Measurements from ENCODE around the gene PLCL2. TPM values are rescaled to one million over a fixed set of nuclear protein-coding genes. Genes with fewer than 3 reads are reported as not detected.

Gene PLCL2
- total and polyA plus RNA-seq, 5 donors from 2014 or later: 27.1 to 42.9 (median 33.5) TPM

- DNase-seq (no peak), ATAC-seq (ENCODE audit: low read depth in 2 of 2) (no peak)
- Histone ChIP-seq H3K9me3 (ENCODE audit: control insufficient read depth in 2 of 2, low read length in 2 of 2) (no peaks in the 10 kb centered on the region), H3K4me3 (ENCODE audit: low read depth, low read length) (no peak overlapping the region), H3K27me3 (ENCODE audit: control insufficient read depth, insufficient read depth, low read length) (no peaks in the 10 kb centered on the region), H3K27ac (ENCODE audit: insufficient read depth, low read length, poor library complexity, severe bottlenecking) (no peak overlapping the region), H3K4me1 (ENCODE audit: control insufficient read depth, insufficient read depth, low read length, poor library complexity, severe bottlenecking) (peaks cover 4% of the 10 kb centered on the region), H3K36me3 (ENCODE audit: control insufficient read depth, insufficient read depth, low read length) (peaks cover 8% of the 10 kb centered on the region)
- peak overlapping the region in 2 of 3 donors; percentile 21 to 55 for H3K27ac Mint-ChIP-seq
- peak overlapping the region in 1 of 4 donors; percentile 29 for H3K4me3 Mint-ChIP-seq
- H3K9me3 Mint-ChIP-seq: no peaks in the 10 kb centered on the region
- H3K36me3 Mint-ChIP-seq: peaks cover 22% of the 10 kb centered on the region
- H3K4me1 Mint-ChIP-seq: peaks cover 21 to 75% (median 53%) of the 10 kb centered on the region in 4 donors
- no peaks in the 10 kb centered on the region for H3K27me3 Mint-ChIP-seq
These were observed 140.9 kb downstream of the PLCL2 start for GRCh38 chr3:17025594-17026139.

DNA sequence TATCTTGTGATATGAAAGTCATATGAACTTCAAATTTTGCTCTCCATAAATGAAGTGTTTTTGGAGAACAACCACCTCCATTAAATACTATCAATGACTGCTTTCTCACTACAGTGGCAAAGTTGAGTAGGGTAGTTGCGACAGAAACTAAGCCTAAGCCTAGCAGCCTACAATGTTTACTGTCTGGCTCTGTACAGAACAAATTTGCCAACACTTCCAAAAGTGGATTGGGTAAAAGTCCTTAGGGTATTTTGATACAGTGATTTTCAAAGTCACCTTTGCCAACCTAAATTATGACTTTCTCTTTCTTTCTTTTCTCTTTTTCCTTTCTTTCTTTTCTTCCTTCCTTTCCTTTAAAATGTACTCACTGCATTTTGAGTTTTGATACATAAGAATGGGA, 142.6 kb downstream of the PLCL2 start:
- H3K4me1 Mint-ChIP-seq: peaks cover 16 to 69% (median 48%) of the 10 kb centered on the region in 4 donors
- Histone ChIP-seq H3K4me1 (ENCODE audit: control insufficient read depth, insufficient read depth, low read length, poor library complexity, severe bottlenecking) (peaks cover 4% of the 10 kb centered on the region), H3K27ac (ENCODE audit: insufficient read depth, low read length, poor library complexity, severe bottlenecking) (no peak overlapping the region), H3K9me3 (ENCODE audit: control insufficient read depth in 2 of 2, low read length in 2 of 2) (no peaks in the 10 kb centered on the region), H3K27me3 (ENCODE audit: control insufficient read depth, insufficient read depth, low read length) (no peaks in the 10 kb centered on the region), H3K36me3 (ENCODE audit: control insufficient read depth, insufficient read depth, low read length) (peaks cover 4% of the 10 kb centered on the region), H3K4me3 (ENCODE audit: low read depth, low read length) (no peak overlapping the region)
- H3K36me3 Mint-ChIP-seq: peaks cover 16% of the 10 kb centered on the region
- no peak overlapping the region for H3K4me3 Mint-ChIP-seq
- ATAC-seq (ENCODE audit: low read depth in 2 of 2) (no peak), DNase-seq (no peak)
- H3K9me3 Mint-ChIP-seq: no peaks in the 10 kb centered on the region
- H3K27me3 Mint-ChIP-seq: no peaks in the 10 kb centered on the region
- H3K27ac Mint-ChIP-seq: peak overlapping the region in 2 of 3 donors; percentile 43 to 74

DNA sequence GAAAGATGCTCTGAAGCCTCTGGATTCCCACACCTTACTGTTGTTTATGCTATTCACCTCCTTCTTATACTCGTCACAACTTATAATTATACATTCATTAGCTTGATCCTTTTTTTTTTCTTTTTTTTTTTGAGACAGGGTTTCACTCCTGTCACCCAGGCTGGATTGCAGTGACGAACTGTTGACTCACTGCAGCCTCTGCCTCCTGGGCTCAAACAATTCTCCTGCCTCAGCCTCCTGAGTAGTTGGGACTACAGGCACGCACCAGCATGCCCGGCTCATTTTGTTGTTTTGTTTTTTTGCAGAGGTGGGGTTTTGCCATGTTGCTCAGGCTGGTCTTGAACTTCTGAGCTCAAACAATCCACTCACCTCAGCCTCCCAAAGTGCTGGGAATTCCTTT, 143.6 kb downstream of the PLCL2 start:
- Histone ChIP-seq H3K36me3 (ENCODE audit: control insufficient read depth, insufficient read depth, low read length) (peaks cover 4% of the 10 kb centered on the region), H3K27ac (ENCODE audit: insufficient read depth, low read length, poor library complexity, severe bottlenecking) (no peak overlapping the region), H3K27me3 (ENCODE audit: control insufficient read depth, insufficient read depth, low read length) (no peaks in the 10 kb centered on the region), H3K9me3 (ENCODE audit: control insufficient read depth in 2 of 2, low read length in 2 of 2) (no peaks in the 10 kb centered on the region), H3K4me1 (ENCODE audit: control insufficient read depth, insufficient read depth, low read length, poor library complexity, severe bottlenecking) (peaks cover 4% of the 10 kb centered on the region), H3K4me3 (ENCODE audit: low read depth, low read length) (no peak overlapping the region)
- no peak for DNase-seq
- Mint-ChIP-seq H3K27ac (no peak overlapping the region), H3K9me3 (no peaks in the 10 kb centered on the region), H3K36me3 (peaks cover 9% of the 10 kb centered on the region), H3K4me3 (no peak overlapping the region), H3K4me1 (peaks cover 11 to 61% (median 46%) of the 10 kb centered on the region in 4 donors), H3K27me3 (no peaks in the 10 kb centered on the region)
- ATAC-seq (ENCODE audit: low read depth in 2 of 2): no peak

DNA sequence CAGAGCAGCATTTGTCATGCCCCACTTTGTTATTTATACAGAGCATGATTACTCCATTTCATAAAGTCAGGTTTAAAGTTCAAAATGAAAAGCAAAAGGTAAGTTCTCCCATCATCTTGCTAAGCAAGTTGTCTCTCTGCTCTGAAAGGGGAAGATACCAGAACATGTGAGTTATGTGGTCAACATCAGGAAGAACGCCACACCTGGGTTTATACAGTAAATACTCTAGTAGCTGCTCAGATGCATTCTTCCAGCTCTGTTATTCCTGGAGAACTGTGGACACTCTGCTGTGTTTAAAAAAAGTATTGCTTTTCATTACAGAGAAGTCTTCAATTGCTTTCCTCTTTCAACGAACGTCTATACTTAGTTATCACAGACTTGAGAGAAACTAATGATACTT, 145.7 kb downstream of the PLCL2 start:
- no peaks in the 10 kb centered on the region for H3K9me3 ChIP-seq (ENCODE audit: control insufficient read depth in 2 of 2, low read length in 2 of 2)
- no peak overlapping the region for H3K4me3 Mint-ChIP-seq
- ATAC-seq (ENCODE audit: low read depth in 2 of 2): no peak
- H3K36me3 ChIP-seq (ENCODE audit: control insufficient read depth, insufficient read depth, low read length): peaks cover 4% of the 10 kb centered on the region
- no peak overlapping the region for H3K27ac Mint-ChIP-seq
- H3K4me1 Mint-ChIP-seq: peaks cover 4 to 57% (median 47%) of the 10 kb centered on the region in 4 donors
- peaks cover 4% of the 10 kb centered on the region for H3K4me1 ChIP-seq (ENCODE audit: control insufficient read depth, insufficient read depth, low read length, poor library complexity, severe bottlenecking)
- H3K9me3 Mint-ChIP-seq: no peaks in the 10 kb centered on the region
- no peak overlapping the region for H3K27ac ChIP-seq (ENCODE audit: insufficient read depth, low read length, poor library complexity, severe bottlenecking)
- peaks cover 16% of the 10 kb centered on the region for H3K36me3 Mint-ChIP-seq
- H3K27me3 ChIP-seq (ENCODE audit: control insufficient read depth, insufficient read depth, low read length): no peaks in the 10 kb centered on the region
- no peak for DNase-seq
- H3K27me3 Mint-ChIP-seq: no peaks in the 10 kb centered on the region
- no peak overlapping the region for H3K4me3 ChIP-seq (ENCODE audit: low read depth, low read length)

GRCh38 chr3:17030956-17031652, 146.3 kb downstream of the PLCL2 start:
- Histone ChIP-seq H3K36me3 (ENCODE audit: control insufficient read depth, insufficient read depth, low read length) (peaks cover 1% of the 10 kb centered on the region), H3K4me1 (ENCODE audit: control insufficient read depth, insufficient read depth, low read length, poor library complexity, severe bottlenecking) (peaks cover 4% of the 10 kb centered on the region), H3K27ac (ENCODE audit: insufficient read depth, low read length, poor library complexity, severe bottlenecking) (no peak overlapping the region), H3K9me3 (ENCODE audit: control insufficient read depth in 2 of 2, low read length in 2 of 2) (no peaks in the 10 kb centered on the region), H3K4me3 (ENCODE audit: low read depth, low read length) (no peak overlapping the region), H3K27me3 (ENCODE audit: control insufficient read depth, insufficient read depth, low read length) (no peaks in the 10 kb centered on the region)
- no peak overlapping the region for H3K27ac Mint-ChIP-seq
- no peak for DNase-seq
- H3K4me3 Mint-ChIP-seq: no peak overlapping the region
- no peaks in the 10 kb centered on the region for H3K27me3 Mint-ChIP-seq
- no peak for ATAC-seq (ENCODE audit: low read depth in 2 of 2)
- H3K36me3 Mint-ChIP-seq: peaks cover 19% of the 10 kb centered on the region
- no peaks in the 10 kb centered on the region for H3K9me3 Mint-ChIP-seq
- peaks cover 4 to 53% (median 48%) of the 10 kb centered on the region in 4 donors for H3K4me1 Mint-ChIP-seq

- Histone ChIP-seq H3K4me1 (ENCODE audit: control insufficient read depth, insufficient read depth, low read length, poor library complexity, severe bottlenecking) (peaks cover 4% of the 10 kb centered on the region), H3K27me3 (ENCODE audit: control insufficient read depth, insufficient read depth, low read length) (no peaks in the 10 kb centered on the region), H3K27ac (ENCODE audit: insufficient read depth, low read length, poor library complexity, severe bottlenecking) (no peak overlapping the region), H3K4me3 (ENCODE audit: low read depth, low read length) (no peak overlapping the region), H3K36me3 (ENCODE audit: control insufficient read depth, insufficient read depth, low read length) (peaks cover 7% of the 10 kb centered on the region), H3K9me3 (ENCODE audit: control insufficient read depth in 2 of 2, low read length in 2 of 2) (no peaks in the 10 kb centered on the region)
- no peak overlapping the region for H3K27ac Mint-ChIP-seq
- DNase-seq (no peak), ATAC-seq (ENCODE audit: low read depth in 2 of 2) (no peak)
- H3K36me3 Mint-ChIP-seq: peaks cover 16% of the 10 kb centered on the region
- H3K4me1 Mint-ChIP-seq: peaks cover 4 to 51% (median 48%) of the 10 kb centered on the region in 4 donors
- no peaks in the 10 kb centered on the region for H3K27me3 Mint-ChIP-seq
- H3K4me3 Mint-ChIP-seq: no peak overlapping the region
- no peaks in the 10 kb centered on the region for H3K9me3 Mint-ChIP-seq
These were observed 147.8 kb downstream of the PLCL2 start for GRCh38 chr3:17032407-17033034.

DNA sequence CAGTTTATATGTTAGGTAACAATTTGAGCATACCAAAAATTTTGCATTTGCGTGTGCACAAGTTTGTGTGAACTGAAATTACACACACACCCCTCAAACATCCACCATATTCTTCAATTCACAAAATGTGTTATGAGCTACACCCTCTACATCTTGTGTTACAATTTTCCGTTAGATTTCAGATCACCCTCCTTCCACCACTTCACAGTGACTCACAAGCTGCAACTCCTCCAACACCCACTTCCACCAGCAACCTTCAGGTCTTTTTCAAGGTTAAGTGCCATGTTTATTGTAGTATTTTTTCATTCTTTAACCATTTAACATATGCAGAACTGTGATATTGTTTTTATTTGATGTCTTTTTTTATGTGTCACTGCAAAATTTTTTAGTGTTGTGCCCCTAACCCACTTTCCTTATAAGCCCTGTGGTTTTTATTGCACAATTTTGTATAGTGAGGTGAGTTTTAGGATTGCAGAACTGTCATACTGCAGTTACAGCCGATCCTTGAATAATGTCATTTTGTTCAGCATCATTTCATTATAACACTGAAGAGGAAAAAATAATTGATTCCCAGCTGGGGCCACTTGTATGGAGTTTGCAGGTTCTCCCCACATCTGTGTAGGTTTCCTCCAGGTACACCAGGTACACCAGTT, 148.9 kb downstream of the PLCL2 start:
- H3K27me3 ChIP-seq (ENCODE audit: control insufficient read depth, insufficient read depth, low read length): no peaks in the 10 kb centered on the region
- peaks cover 16% of the 10 kb centered on the region for H3K36me3 Mint-ChIP-seq
- H3K9me3 ChIP-seq (ENCODE audit: control insufficient read depth in 2 of 2, low read length in 2 of 2): no peaks in the 10 kb centered on the region
- H3K27ac ChIP-seq (ENCODE audit: insufficient read depth, low read length, poor library complexity, severe bottlenecking): no peak overlapping the region
- H3K36me3 ChIP-seq (ENCODE audit: control insufficient read depth, insufficient read depth, low read length): peaks cover 7% of the 10 kb centered on the region
- DNase-seq (no peak), ATAC-seq (ENCODE audit: low read depth in 2 of 2) (no peak)
- H3K9me3 Mint-ChIP-seq: no peaks in the 10 kb centered on the region
- no peak overlapping the region for H3K4me3 ChIP-seq (ENCODE audit: low read depth, low read length)
- H3K4me1 Mint-ChIP-seq: peaks cover 4 to 52% (median 46%) of the 10 kb centered on the region in 4 donors
- peaks cover 4% of the 10 kb centered on the region for H3K4me1 ChIP-seq (ENCODE audit: control insufficient read depth, insufficient read depth, low read length, poor library complexity, severe bottlenecking)
- no peak overlapping the region for H3K27ac Mint-ChIP-seq
- no peaks in the 10 kb centered on the region for H3K27me3 Mint-ChIP-seq
- H3K4me3 Mint-ChIP-seq: no peak overlapping the region

Data from CD4-positive, CD25-positive, alpha-beta regulatory T cell (primary cell).